Measurements from ENCODE around the gene CYLD.
A peak's percentile ranks its signal among the peaks of the same experiment; 100 is the strongest.

The CYLD gene

DNA sequence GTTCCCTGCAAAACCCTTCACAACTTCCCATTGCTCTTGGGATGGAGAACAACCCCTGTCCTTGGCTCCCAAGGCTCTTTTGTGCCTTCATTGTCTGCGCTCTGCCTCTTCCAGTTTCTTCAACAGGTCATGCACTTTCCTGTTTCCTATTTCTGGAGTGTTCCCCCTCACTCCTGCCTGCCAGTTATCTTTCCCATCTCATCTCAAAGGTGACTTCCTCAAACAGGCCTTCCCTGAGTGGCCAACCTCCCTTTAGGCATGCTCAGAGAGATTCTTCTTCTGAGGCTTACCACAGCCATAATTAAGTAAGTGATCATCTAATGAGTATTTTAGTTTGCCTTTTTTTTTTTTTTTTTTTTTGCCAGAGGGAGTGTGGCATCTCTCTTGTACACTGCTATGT is 2.9 kb upstream of the CYLD start:
- Histone ChIP-seq H3K4me3 (ENCODE audit: low read length) (no peak overlapping the region), H2AK5ac (ENCODE audit: low read length) (no peak overlapping the region), H4K5ac (ENCODE audit: low read length) (no peak overlapping the region), H3K18ac (ENCODE audit: low read length) (no peak overlapping the region), H2BK120ac (ENCODE audit: low read depth, low read length) (no peak overlapping the region), H3K4ac (ENCODE audit: low read depth, low read length) (no peak overlapping the region), H2BK15ac (replicated peaks; ENCODE audit: low read depth) (no peak overlapping the region), H2BK5ac (ENCODE audit: low read length) (no peak overlapping the region), H4K8ac (ENCODE audit: low read depth, low read length) (no peak overlapping the region), H3K27me3 (ENCODE audit: insufficient read depth, low read length, poor library complexity) (no peaks in the 10 kb centered on the region), H3K56ac (ENCODE audit: low read length) (no peak overlapping the region), H3K79me2 (ENCODE audit: control insufficient read depth, insufficient read depth, low read length) (no peaks in the 10 kb centered on the region), H3K79me1 (ENCODE audit: low read length) (no peaks in the 10 kb centered on the region), H3K23ac (ENCODE audit: low read length) (no peak overlapping the region), H3K4me1 (ENCODE audit: control insufficient read depth, low read depth, low read length) (peaks cover 2% of the 10 kb centered on the region), H3K9ac (ENCODE audit: low read length) (no peak overlapping the region), H3K36me3 (ENCODE audit: control insufficient read depth, insufficient read depth, low read length) (no peaks in the 10 kb centered on the region), H3K4me2 (ENCODE audit: low read length) (no peak overlapping the region), H3K27ac (ENCODE audit: low read depth, low read length) (no peak overlapping the region)
- no peak for DNase-seq
- no CpG with 5 or more reads among the region's 1 CpG for WGBS (ENCODE audit: extremely low coverage, insufficient coverage, low lambda C conversion rate)

DNA sequence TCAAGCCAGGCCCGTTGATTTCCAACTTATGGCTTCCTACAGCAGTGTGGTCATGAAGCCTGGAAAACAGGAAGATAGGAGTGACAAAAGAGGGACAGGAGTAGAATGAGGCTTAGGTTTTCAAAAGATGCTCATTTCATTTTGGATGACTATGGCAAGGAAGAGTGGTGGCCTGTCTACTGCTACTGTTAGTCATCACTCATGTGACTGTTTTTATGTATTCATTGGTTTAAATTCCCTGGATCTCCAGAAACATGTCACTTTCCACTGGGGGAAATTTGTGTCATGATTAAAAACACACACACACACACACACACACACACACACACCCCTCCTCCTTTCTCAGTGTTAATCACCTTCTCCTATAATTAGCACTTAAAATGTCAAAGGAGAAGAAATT is 1.1 kb upstream of the CYLD start:
- H3K27me3 ChIP-seq (ENCODE audit: insufficient read depth, low read length, poor library complexity) = no peaks in the 10 kb centered on the region
- H4K5ac ChIP-seq (ENCODE audit: low read length) = no peak overlapping the region
- H3K4me2 ChIP-seq (ENCODE audit: low read length) = no peak overlapping the region
- H2BK15ac ChIP-seq (replicated peaks; ENCODE audit: low read depth) = no peak overlapping the region
- H3K79me1 ChIP-seq (ENCODE audit: low read length) = no peaks in the 10 kb centered on the region
- no peak overlapping the region for H3K4ac ChIP-seq (ENCODE audit: low read depth, low read length)
- H4K8ac ChIP-seq (ENCODE audit: low read depth, low read length) = no peak overlapping the region
- no peak overlapping the region for H2BK5ac ChIP-seq (ENCODE audit: low read length)
- no peak overlapping the region for H2AK5ac ChIP-seq (ENCODE audit: low read length)
- H3K18ac ChIP-seq (ENCODE audit: low read length) = no peak overlapping the region
- no peaks in the 10 kb centered on the region for H3K79me2 ChIP-seq (ENCODE audit: control insufficient read depth, insufficient read depth, low read length)
- no peak overlapping the region for H2BK120ac ChIP-seq (ENCODE audit: low read depth, low read length)
- no peak overlapping the region for H3K23ac ChIP-seq (ENCODE audit: low read length)
- DNase-seq = no peak
- H3K4me1 ChIP-seq (ENCODE audit: control insufficient read depth, low read depth, low read length) = peaks cover 2% of the 10 kb centered on the region
- no peak overlapping the region for H3K4me3 ChIP-seq (ENCODE audit: low read length)
- H3K56ac ChIP-seq (ENCODE audit: low read length) = no peak overlapping the region
- no CpG with 5 or more reads among the region's 1 CpG for WGBS (ENCODE audit: extremely low coverage, insufficient coverage, low lambda C conversion rate)
- no peaks in the 10 kb centered on the region for H3K36me3 ChIP-seq (ENCODE audit: control insufficient read depth, insufficient read depth, low read length)
- no peak overlapping the region for H3K27ac ChIP-seq (ENCODE audit: low read depth, low read length)
- no peak overlapping the region for H3K9ac ChIP-seq (ENCODE audit: low read length)

DNA sequence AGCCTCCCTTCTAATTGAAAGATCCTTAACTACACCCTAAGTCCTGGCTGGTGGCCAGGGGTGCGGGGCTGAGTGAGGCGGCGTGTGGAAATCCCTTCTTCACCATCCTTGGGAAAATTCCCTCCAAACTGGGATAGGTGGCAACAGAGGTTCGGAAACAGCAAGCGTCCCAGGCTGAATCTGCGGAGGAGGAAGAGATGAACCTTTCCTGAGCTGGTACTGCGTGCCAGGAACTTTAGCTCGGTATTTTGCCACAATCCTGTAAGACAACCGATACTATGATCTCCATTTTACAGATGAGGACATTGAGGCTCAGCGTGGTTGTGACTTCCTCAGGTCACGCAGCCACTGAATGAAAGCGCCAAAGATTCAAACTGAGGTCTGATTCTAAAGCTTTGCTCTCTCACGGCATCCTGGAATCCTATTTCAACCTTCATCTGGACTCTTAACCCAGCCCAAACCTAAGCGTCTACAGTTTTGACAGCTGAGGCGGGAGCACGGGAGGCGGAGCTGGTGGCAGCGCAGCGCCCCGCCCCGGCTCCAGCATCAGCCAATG is 583 bp upstream of the CYLD start:
- Histone ChIP-seq H3K36me3 (ENCODE audit: control insufficient read depth, insufficient read depth, low read length) (no peaks in the 10 kb centered on the region), H3K4me3 (ENCODE audit: low read length) (no peak overlapping the region), H3K4me2 (ENCODE audit: low read length) (peak overlapping the region; percentile 51), H3K79me2 (ENCODE audit: control insufficient read depth, insufficient read depth, low read length) (no peaks in the 10 kb centered on the region), H3K18ac (ENCODE audit: low read length) (no peak overlapping the region), H2BK5ac (ENCODE audit: low read length) (no peak overlapping the region), H3K9ac (ENCODE audit: low read length) (no peak overlapping the region), H3K27me3 (ENCODE audit: insufficient read depth, low read length, poor library complexity) (no peaks in the 10 kb centered on the region), H3K4ac (ENCODE audit: low read depth, low read length) (no peak overlapping the region), H3K23ac (ENCODE audit: low read length) (no peak overlapping the region), H3K79me1 (ENCODE audit: low read length) (no peaks in the 10 kb centered on the region), H4K8ac (ENCODE audit: low read depth, low read length) (no peak overlapping the region), H2BK15ac (replicated peaks; ENCODE audit: low read depth) (no peak overlapping the region), H3K56ac (ENCODE audit: low read length) (no peak overlapping the region), H2BK120ac (ENCODE audit: low read depth, low read length) (no peak overlapping the region), H4K5ac (ENCODE audit: low read length) (no peak overlapping the region), H3K4me1 (ENCODE audit: control insufficient read depth, low read depth, low read length) (peaks cover 2% of the 10 kb centered on the region), H3K27ac (ENCODE audit: low read depth, low read length) (no peak overlapping the region), H2AK5ac (ENCODE audit: low read length) (no peak overlapping the region)
- no CpG with 5 or more reads among the region's 21 CpGs for whole genome bisulfite sequencing (ENCODE audit: extremely low coverage, insufficient coverage, low lambda C conversion rate)
- DNase-seq = no peak

DNA sequence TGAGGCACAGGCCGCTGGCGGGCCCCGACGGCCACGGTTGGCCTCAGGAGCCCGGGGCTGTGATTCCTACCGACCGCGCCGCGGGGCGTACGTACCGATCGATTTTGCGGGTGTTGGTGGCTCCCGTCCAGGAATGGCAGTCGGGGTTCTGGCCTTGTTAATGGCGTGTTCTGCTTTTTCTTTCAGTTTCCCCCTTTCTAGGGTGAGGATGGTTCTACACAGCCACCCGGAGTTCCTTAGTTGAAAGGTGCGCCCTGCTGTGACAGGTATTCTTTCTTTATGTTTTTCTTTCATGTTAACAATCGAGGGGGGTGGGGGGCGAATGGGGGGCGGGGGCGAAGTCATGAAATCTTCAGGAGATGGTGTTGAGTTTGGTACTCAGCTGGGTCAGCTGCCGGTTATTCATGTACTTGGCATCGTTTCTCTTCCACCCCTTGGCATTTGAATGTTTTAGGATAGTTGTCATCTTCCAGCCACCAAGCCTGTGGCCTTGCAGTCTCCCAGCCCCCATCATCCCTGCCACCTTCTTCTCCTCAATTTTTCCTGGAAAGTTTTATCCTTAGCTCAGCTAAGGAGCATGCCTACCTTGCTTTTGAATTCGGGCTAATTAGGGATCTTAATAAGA is 802 bp downstream of the CYLD start:
- Histone ChIP-seq H3K18ac (ENCODE audit: low read length) (peak overlapping the region; percentile 44), H3K4me2 (ENCODE audit: low read length) (peak overlapping the region; percentile 78), H4K5ac (ENCODE audit: low read length) (no peak overlapping the region), H3K36me3 (ENCODE audit: control insufficient read depth, insufficient read depth, low read length) (no peaks in the 10 kb centered on the region), H3K4me3 (ENCODE audit: low read length) (peak overlapping the region; percentile 40), H3K27ac (ENCODE audit: low read depth, low read length) (no peak overlapping the region), H3K9ac (ENCODE audit: low read length) (peak overlapping the region; percentile 54), H3K27me3 (ENCODE audit: insufficient read depth, low read length, poor library complexity) (no peaks in the 10 kb centered on the region), H3K79me2 (ENCODE audit: control insufficient read depth, insufficient read depth, low read length) (no peaks in the 10 kb centered on the region), H4K8ac (ENCODE audit: low read depth, low read length) (no peak overlapping the region), H3K56ac (ENCODE audit: low read length) (peak overlapping the region; percentile 56), H3K23ac (ENCODE audit: low read length) (no peak overlapping the region), H3K79me1 (ENCODE audit: low read length) (no peaks in the 10 kb centered on the region), H2BK15ac (replicated peaks; ENCODE audit: low read depth) (no peak overlapping the region), H3K4me1 (ENCODE audit: control insufficient read depth, low read depth, low read length) (peaks cover 2% of the 10 kb centered on the region), H2AK5ac (ENCODE audit: low read length) (no peak overlapping the region), H2BK5ac (ENCODE audit: low read length) (no peak overlapping the region), H2BK120ac (ENCODE audit: low read depth, low read length) (no peak overlapping the region), H3K4ac (ENCODE audit: low read depth, low read length) (no peak overlapping the region)
- DNase-seq = peak; percentile 17
- WGBS (ENCODE audit: extremely low coverage, insufficient coverage, low lambda C conversion rate) = no CpG with 5 or more reads among the region's 28 CpGs

DNA sequence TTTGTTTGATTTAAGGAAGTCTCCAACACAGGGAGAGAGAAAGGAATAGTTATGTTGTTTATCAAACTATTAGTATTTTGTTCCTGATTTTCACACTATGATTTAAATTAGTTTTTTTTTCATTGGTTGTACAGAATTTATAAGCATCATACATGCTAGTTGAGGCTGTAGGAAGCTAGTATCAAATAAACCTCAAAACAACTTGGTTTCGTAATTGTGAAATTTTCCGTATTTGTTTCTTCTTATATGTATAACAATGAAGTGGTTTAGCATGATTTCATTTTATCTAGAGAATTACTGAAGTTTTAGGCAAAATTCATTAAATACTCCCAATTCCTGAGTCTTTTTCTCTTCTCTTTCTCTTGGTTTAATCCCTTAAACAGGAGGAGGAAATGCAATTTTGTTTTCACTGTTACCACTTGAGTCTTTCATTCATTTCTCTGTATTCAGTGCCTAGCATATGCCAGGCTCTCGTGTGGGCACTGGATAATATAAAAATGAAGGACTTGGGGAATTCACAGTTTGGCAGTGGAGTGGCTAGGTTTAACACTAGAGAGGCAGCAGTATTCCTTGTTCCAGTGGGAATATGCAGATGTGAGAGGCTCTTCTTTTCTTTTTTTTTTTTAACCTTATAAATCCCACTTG is 1.8 kb downstream of the CYLD start:
- Histone ChIP-seq H3K27ac (ENCODE audit: low read depth, low read length) (no peak overlapping the region), H4K5ac (ENCODE audit: low read length) (no peak overlapping the region), H3K4me3 (ENCODE audit: low read length) (no peak overlapping the region), H3K23ac (ENCODE audit: low read length) (no peak overlapping the region), H3K79me2 (ENCODE audit: control insufficient read depth, insufficient read depth, low read length) (no peaks in the 10 kb centered on the region), H2BK5ac (ENCODE audit: low read length) (no peak overlapping the region), H3K36me3 (ENCODE audit: control insufficient read depth, insufficient read depth, low read length) (no peaks in the 10 kb centered on the region), H3K4ac (ENCODE audit: low read depth, low read length) (no peak overlapping the region), H3K79me1 (ENCODE audit: low read length) (no peaks in the 10 kb centered on the region), H3K27me3 (ENCODE audit: insufficient read depth, low read length, poor library complexity) (no peaks in the 10 kb centered on the region), H3K18ac (ENCODE audit: low read length) (no peak overlapping the region), H4K8ac (ENCODE audit: low read depth, low read length) (no peak overlapping the region), H2BK15ac (replicated peaks; ENCODE audit: low read depth) (no peak overlapping the region), H3K9ac (ENCODE audit: low read length) (no peak overlapping the region), H2BK120ac (ENCODE audit: low read depth, low read length) (no peak overlapping the region), H2AK5ac (ENCODE audit: low read length) (no peak overlapping the region), H3K56ac (ENCODE audit: low read length) (no peak overlapping the region), H3K4me2 (ENCODE audit: low read length) (no peak overlapping the region), H3K4me1 (ENCODE audit: control insufficient read depth, low read depth, low read length) (peaks cover 2% of the 10 kb centered on the region)
- no CpG with 5 or more reads among the region's 3 CpGs for WGBS (ENCODE audit: extremely low coverage, insufficient coverage, low lambda C conversion rate)
- no peak for DNase-seq

All from mesendoderm (in vitro differentiated cells).